Keratinocyte (primary cell): ENCODE results near the gene DSCAML1. TPM values are rescaled to one million over a fixed set of nuclear protein-coding genes. Genes with fewer than 3 reads are reported as not detected.

ENCODE experiments used
- DNase-seq: peaks from one replicate; pipeline ENCODE4 v3.0.0-alpha.2; 2011; ENCODE audit warnings: low read depth, missing footprints, low spot score
- FAIRE-seq: peaks from 2 replicates; lab custom pipeline; 2011; peaks lifted over from hg19 to GRCh38; lab: Jason Lieb, UNC
- H2AFZ ChIP-seq: 2 replicates; pipeline ENCODE4 v1.6.0; 2012; ENCODE audit warnings: low read length, control low read depth, inconsistent platforms; ENCODE audit not compliant: control insufficient read depth
- H3K27ac ChIP-seq: 2 replicates; pipeline ENCODE4 v1.5.1; 2011; ENCODE audit warnings: low read length; ENCODE audit not compliant: control insufficient read depth, insufficient read depth
- H3K27me3 ChIP-seq: 3 replicates; pipeline ENCODE4 v1.6.0; 2011; ENCODE audit warnings: low read length; ENCODE audit not compliant: control insufficient read depth, insufficient read depth; ENCODE audit errors: extremely low read depth
- H3K36me3 ChIP-seq, 2 experiments: 2 replicates in 1 of 2; 3 replicates in 1 of 2; pipeline ENCODE4 v1.5.1; 2011; ENCODE audit warnings: low read length in 2 of 2, mild to moderate bottlenecking in 1 of 2; ENCODE audit not compliant: control insufficient read depth in 2 of 2, insufficient read depth in 2 of 2; ENCODE audit errors: extremely low read depth in 1 of 2
- H3K4me1 ChIP-seq: 3 replicates; pipeline ENCODE4 v1.5.1; 2011; ENCODE audit warnings: low read length; ENCODE audit not compliant: control insufficient read depth, insufficient read depth; ENCODE audit errors: extremely low read depth
- H3K4me2 ChIP-seq: 3 replicates; pipeline ENCODE4 v1.6.0; 2011; ENCODE audit warnings: low read depth, low read length; ENCODE audit not compliant: control insufficient read depth, insufficient read depth; ENCODE audit errors: extremely low read depth
- H3K4me3 ChIP-seq, 3 experiments: fragments of 200-600 bp in 1 of 3; sonication (generic) in 1 of 3; 2 replicates in 2 of 3; 3 replicates in 1 of 3; pipeline ENCODE4 v1.5.1; 2011 to 2016; ENCODE audit warnings: low read length in 3 of 3, mild to moderate bottlenecking in 3 of 3, control low read depth in 2 of 3, inconsistent platforms in 1 of 3, low read depth in 1 of 3, mixed read lengths in 1 of 3, mixed run types in 1 of 3, moderate library complexity in 1 of 3; ENCODE audit not compliant: control insufficient read depth in 2 of 3, insufficient read depth in 2 of 3; ENCODE audit errors: extremely low read depth in 1 of 3
- H3K79me2 ChIP-seq: 2 replicates; pipeline ENCODE4 v1.6.0; 2012; ENCODE audit warnings: low read length; ENCODE audit not compliant: control insufficient read depth, insufficient read depth
- H3K9ac ChIP-seq: 3 replicates; pipeline ENCODE4 v1.6.0; 2011; ENCODE audit warnings: low read length; ENCODE audit not compliant: control insufficient read depth, insufficient read depth; ENCODE audit errors: extremely low read depth
- H3K9me1 ChIP-seq: 3 replicates; pipeline ENCODE4 v1.6.0; 2011; ENCODE audit warnings: low read length; ENCODE audit not compliant: control insufficient read depth, insufficient read depth; ENCODE audit errors: extremely low read depth
- H3K9me3 ChIP-seq: 2 replicates; pipeline ENCODE4 v1.5.1; 2012; ENCODE audit warnings: low read depth, low read length; ENCODE audit not compliant: control insufficient read depth
- H4K20me1 ChIP-seq: 3 replicates; pipeline ENCODE4 v1.6.0; 2011; ENCODE audit warnings: low read length; ENCODE audit not compliant: control insufficient read depth, insufficient read depth; ENCODE audit errors: extremely low read depth
- CTCF ChIP-seq, 3 experiments: IDR thresholded peaks in 1 of 3; conservative IDR thresholded peaks in 1 of 3; optimal IDR thresholded peaks in 1 of 3; 2 replicates in 2 of 3; 3 replicates in 1 of 3; pipeline versions ENCODE3 to v1.5.1; 2011; ENCODE audit warnings: low read length in 3 of 3, mild to moderate bottlenecking in 3 of 3, moderate library complexity in 2 of 3, control low read depth in 1 of 3, inconsistent platforms in 1 of 3; ENCODE audit not compliant: insufficient read depth in 2 of 3; ENCODE audit errors: extremely low read depth in 1 of 3
- EZH2 ChIP-seq: IDR thresholded peaks from one replicate; pipeline ENCODE4 v1.6.1; 2012; ENCODE audit warnings: inconsistent platforms, mild to moderate bottlenecking, low read length, moderate library complexity
- dilution Hi-C: fragments of 300-500 bp; cut with MboI; formaldehyde crosslinking; loops from one replicate; pipeline ENCODE4 v1.7.0; 2020; ENCODE audit warnings: low sequenced_read_pairs; ENCODE audit not compliant: extremely low pct_ligation_motif_present
- polyA plus RNA-seq, 5 experiments: library from polyadenylated mRNA; depleted of rRNA in 3 of 5; stranded (reverse) in 3 of 5; stranded (forward) in 1 of 5; unstranded in 1 of 5; fragments of >200 nt; gene quantifications; 1 replicate in 1 of 5; 2 replicates in 3 of 5; 3 replicates in 1 of 5; pipeline versions ENCODE4 v1.2.1 to v1.2.3, GENCODE V29; 2011 to 2012; ENCODE audit warnings: missing spikeins in 2 of 5, low read depth in 1 of 5, low replicate concordance in 1 of 5

The DSCAML1 gene
- polyA plus RNA-seq, 1 donor (not counting 4 experiments of a cell fraction or from before 2014, with no cell fraction given): not detected

GRCh38 chr11:117832511-117832910, 35.5 kb upstream of the DSCAML1 start:
- no peak for DNase-seq
- dilution Hi-C loops: no loop called here
- H3K36me3 ChIP-seq: no peaks in the 10 kb centered on the region
- H3K4me3 ChIP-seq: no peak overlapping the region
- FAIRE-seq: no peak
- TF ChIP-seq CTCF (optimal IDR thresholded peaks at IDR 0.05 in 1 of 3, IDR thresholded peaks at IDR 0.05 in 1 of 3, conservative IDR thresholded peaks at IDR 0.05 in 1 of 3; ENCODE audit: extremely low read depth in 1 of 3, insufficient read depth in 2 of 3, low read length in 3 of 3): no peak
- no peak for TF ChIP-seq EZH2
- no peak overlapping the region for H3K27ac ChIP-seq
- H2AFZ ChIP-seq: no peak overlapping the region
- H3K4me1 ChIP-seq: peaks cover 13% of the 10 kb centered on the region
- H3K27me3 ChIP-seq: peaks cover 25% of the 10 kb centered on the region
- no peak overlapping the region for H3K9ac ChIP-seq
- no peaks in the 10 kb centered on the region for H4K20me1 ChIP-seq
- H3K9me1 ChIP-seq: no peaks in the 10 kb centered on the region
- H3K4me2 ChIP-seq: no peak overlapping the region
- H3K79me2 ChIP-seq: no peaks in the 10 kb centered on the region
- no peaks in the 10 kb centered on the region for H3K9me3 ChIP-seq

- Histone ChIP-seq H3K9ac (no peak overlapping the region), H3K9me3 (no peaks in the 10 kb centered on the region), H2AFZ (no peak overlapping the region), H3K36me3 (no peaks in the 10 kb centered on the region), H3K4me2 (no peak overlapping the region), H3K79me2 (no peaks in the 10 kb centered on the region), H3K27me3 (peaks cover 19% of the 10 kb centered on the region), H4K20me1 (no peaks in the 10 kb centered on the region), H3K4me3 (no peak overlapping the region), H3K27ac (no peak overlapping the region), H3K9me1 (no peaks in the 10 kb centered on the region), H3K4me1 (peaks cover 13% of the 10 kb centered on the region)
- FAIRE-seq (no peak), DNase-seq (no peak)
- dilution Hi-C loops: no loop called here
- TF ChIP-seq CTCF (optimal IDR thresholded peaks at IDR 0.05 in 1 of 3, IDR thresholded peaks at IDR 0.05 in 1 of 3, conservative IDR thresholded peaks at IDR 0.05 in 1 of 3; ENCODE audit: extremely low read depth in 1 of 3, insufficient read depth in 2 of 3, low read length in 3 of 3) (no peak), EZH2 (no peak)
Measured at GRCh38 chr11:117831661-117832415, 34.8 kb upstream of the DSCAML1 start.
